GM19240 (cell line): ENCODE measurements around the gene C19orf81.

Experiments used
- DNase-seq: peaks from one replicate; pipeline ENCODE4 v3.0.0; 2011; ENCODE audit warnings: low spot score; ENCODE audit not compliant: insufficient read length

The C19orf81 gene

GRCh38 chr19:50629194-50629593 is 20.1 kb upstream of the C19orf81 start:
- DNase-seq = no peak

- DNase-seq = no peak
Measured at GRCh38 chr19:50629801-50630200, 19.4 kb upstream of the C19orf81 start.

- DNase-seq = no peak
Measured at GRCh38 chr19:50632151-50632835, 17.0 kb upstream of the C19orf81 start.

DNA sequence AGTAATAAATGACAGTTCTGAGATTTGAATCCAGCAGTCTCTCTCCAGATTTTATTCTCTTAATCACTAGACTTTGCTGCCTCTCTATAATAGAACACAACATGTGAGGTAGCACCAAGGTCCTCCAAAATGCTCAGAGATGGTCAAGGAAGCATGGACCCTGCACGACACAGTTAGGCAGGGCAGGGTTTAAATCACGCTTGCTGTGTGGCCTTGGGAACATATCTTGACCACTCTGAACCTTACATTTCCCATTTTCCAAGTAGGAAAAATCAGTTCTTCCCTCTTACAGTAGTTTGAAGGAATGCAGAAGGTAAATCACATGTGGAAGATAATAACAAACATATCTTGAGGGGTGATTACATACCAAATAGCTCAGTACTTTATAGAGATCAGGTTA is 15.9 kb upstream of the C19orf81 start:
- DNase-seq = no peak

- no peak for DNase-seq
Measured at GRCh38 chr19:50633973-50634372, 15.3 kb upstream of the C19orf81 start.

DNA sequence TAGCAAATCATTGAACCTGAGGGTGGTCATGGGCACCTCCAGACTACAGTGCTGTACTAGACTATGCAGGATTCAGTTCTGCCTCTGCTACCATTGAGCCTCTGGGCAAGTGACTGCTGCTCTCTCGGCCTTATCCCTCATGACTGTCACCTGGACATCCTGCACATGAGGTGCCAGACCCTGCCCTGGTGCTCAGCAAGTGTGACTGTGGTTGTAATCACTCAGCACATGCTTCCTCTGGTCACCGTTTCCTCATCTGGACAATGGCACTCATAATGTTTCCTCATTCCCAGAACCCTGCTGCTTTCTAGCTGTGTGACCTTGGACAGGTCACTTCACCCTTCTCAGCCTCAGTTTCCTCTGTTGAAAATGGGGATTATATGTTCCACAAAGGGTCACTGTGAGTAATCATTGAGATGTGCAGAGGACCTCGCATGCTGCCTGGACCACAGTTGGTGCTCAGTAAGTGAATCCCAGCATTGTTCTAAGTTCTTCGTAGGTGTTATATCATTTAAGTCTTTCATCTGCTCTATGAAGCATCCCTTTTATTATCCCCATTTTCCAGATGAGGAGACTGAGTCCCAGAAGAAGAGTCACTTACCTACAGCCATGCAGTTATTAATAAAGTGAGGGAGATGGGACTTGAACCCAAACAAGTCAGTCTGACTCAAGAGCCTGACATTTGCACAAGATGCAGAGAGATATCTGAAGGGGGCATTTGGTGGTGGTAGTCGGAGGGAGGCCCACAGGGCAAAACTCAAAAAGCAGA is 12.7 kb upstream of the C19orf81 start:
- no peak for DNase-seq

DNA sequence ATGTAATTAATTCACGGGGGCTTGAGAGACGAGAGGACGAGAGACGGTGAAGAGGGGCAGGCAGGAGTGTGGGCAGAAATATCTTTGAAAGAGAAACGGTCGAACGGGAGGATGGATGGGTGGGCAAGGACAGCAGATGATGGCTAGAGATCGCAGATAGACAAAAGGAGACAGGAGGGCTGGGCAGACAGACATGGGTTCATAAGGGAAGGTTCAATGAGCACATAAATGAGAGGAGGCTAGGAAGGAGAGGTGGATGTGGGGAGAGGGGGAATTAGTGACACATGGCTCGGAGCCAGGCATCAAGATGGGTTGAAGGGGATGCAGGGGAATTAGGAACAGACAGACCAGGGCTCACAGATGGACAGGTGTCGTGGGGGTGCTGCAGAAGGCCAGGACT is 10.6 kb upstream of the C19orf81 start:
- DNase-seq = no peak

GRCh38 chr19:50639121-50640112 is 9.8 kb upstream of the C19orf81 start, which contains the start of gene SYT3:
SYT3 (minus strand) TSS chr19:50639881; CDS start chr19:50637411, 2,470 bp downstream.
- no peak for DNase-seq

GRCh38 chr19:50640368-50640767 is 8.9 kb upstream of the C19orf81 start:
- no peak for DNase-seq

DNA sequence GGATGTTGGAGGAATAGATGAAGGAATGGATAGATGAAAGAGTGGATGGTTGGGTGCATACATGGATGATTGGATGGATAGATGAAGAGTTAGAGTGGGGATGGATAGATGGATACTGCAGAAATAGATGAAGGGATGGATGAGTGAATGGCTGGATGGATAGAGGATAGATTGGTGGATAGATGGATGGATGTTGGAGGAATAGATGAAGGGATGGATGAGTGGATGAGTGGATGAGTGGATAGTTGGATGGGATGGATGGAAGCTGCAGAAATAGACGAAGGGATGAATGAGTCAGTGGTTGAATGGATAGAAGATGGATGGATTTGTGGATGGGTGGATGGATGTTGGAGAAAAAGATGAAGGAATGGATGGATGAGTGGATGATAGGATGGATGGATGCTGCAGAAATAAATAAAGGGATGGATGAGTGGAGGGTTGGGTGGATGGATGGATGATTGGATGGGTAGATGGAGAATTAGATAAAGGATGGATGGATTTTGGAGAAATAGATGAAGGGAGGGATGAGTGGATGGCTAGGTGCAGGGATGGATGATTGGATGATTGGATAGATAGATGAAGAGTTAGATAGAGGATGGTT is 4.8 kb upstream of the C19orf81 start:
- no peak for DNase-seq

GRCh38 chr19:50645107-50645506 is 4.1 kb upstream of the C19orf81 start:
- no peak for DNase-seq

DNA sequence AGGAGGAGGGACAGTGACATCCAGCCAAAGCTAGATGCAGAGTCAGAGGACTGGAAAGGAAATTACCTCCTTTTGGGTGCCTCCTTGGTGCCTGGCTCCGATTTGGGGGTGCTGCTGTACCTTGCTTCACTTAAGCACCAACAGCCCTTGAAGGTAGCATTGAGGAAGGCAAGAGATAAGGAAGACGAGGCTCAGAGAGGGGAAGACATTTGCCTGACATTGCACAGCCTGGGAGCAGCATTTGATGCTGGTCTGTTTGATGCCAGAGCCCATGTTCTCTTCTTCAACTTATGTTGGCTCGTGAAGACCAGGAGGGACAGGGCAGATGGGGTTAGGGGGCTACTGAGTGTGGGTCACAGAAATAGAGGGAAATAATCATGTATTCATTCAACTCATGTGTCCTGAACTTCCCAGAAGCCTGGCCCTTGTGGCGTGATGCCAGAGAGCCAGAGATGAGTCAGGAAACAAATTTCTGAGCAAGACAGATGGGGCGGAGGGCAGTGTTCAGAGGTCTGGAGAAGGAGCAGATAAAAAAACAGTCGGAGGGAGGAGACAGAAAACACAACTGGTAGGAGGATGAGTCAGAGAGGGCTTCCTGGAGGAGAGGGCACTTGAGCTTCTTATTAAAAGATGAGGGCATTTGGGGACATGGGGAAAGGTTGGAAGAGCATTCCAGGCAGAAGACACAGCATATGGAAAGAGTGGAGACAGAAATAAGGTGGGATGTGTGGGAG is 3.0 kb upstream of the C19orf81 start:
- no peak for DNase-seq

DNA sequence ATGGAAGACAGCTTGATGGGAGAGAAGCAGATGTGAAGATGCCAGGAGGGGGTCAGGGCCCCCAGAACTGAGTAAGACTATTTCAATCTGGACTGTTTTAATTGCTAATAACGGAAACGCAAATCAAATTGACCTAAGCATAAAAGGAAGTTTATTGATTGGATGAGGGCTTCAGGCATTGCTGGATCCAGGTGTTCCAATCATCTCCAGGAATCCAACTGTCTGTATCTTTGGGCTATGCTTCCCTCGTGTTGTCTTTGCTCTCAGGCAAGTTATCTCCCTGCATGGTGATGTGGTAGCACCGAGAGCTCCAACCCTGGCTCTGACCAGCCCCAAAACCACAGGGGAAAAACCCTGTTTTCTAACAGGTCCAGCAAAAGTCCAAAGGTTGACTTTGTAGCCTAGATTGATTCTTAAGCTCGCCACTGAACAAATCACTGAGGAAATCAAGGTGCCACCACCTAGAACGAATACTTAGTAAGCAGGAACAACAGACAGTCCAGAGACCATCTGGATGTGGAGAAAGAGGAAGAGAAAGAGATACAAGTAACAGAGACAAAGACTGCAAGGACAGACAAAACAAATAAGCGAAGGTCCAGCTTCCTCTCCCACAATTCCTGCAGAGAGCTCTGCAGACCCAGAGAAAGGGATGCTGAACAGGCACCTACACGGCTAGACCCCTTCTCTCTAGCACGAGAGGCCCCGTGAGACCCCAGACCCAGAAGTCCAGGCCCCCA is 1.2 kb upstream of the C19orf81 start:
- DNase-seq = no peak

DNA sequence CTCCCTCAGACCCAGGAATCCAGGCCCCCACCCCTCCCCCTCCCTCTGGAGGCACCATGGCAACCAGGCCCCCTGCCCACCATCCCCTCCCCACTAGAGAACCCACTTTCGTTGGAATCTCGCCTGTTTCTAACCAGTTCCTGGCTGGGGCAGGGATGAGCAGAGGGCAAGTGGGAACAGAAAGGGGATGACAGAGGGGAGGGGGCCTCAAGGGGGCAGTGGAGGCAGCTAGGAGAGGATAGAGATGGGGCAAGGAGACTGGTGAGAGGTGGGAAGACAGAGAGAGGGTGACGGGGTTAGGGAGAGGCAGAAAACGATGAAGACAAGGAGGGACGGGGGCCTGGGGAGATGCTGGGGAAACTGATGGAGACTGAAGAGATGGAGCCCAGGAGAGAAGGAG is 586 bp upstream of the C19orf81 start:
- no peak for DNase-seq

DNA sequence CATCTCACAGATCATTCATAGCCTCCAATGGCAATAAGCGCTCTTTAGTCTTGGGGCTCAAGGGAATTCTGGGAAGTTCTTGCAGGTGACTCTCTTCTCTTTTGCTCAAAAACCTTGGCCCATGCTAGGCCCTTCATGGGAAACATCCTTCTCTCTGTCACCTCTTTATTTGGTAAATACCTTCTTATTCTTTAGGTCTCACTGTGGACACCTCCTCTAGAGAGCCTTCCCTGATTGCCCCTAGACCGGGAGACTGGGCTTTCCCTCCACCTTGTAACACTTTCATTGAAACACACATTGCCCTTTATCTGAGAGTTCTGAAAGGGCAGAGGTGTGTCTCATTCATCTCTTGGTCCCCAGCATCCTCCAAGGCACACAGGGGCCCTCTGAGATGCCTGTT is 1.9 kb downstream of the C19orf81 start:
- no peak for DNase-seq

GRCh38 chr19:50652722-50653121 is 3.5 kb downstream of the C19orf81 start:
- DNase-seq = no peak

DNA sequence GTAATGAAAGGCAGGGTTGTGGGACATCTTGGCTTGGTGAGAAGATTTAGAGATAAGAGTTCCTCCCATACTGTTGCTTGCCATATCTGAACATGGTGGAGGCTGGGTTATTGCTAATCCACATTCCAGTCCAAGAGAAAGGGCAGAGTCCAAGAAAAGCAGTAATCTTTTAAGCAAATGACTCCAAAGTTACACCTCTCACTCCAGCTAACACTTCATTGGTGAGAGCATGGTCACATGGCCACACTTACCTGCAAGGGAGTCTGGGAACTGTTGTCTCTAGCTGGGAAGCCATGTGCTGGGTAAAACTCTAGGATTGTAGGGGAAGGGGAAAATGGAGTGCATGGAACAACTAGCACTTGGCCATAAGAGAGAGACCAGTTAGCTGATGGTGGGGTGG is 5.6 kb downstream of the C19orf81 start:
- DNase-seq = no peak

- DNase-seq = no peak
Measured at GRCh38 chr19:50657222-50657669, 8.0 kb downstream of the C19orf81 start.

- DNase-seq = no peak
Measured at GRCh38 chr19:50657712-50658440, 8.6 kb downstream of the C19orf81 start.
